Measurements from ENCODE around the gene CAMK1D.

The CAMK1D gene

GRCh38 chr10:12661671-12662070 is 312.3 kb downstream of the CAMK1D start:
- DNase-seq = no peak

GRCh38 chr10:12663863-12664262 is 314.5 kb downstream of the CAMK1D start:
- no peak for DNase-seq

- no peak for DNase-seq
Measured at GRCh38 chr10:12665501-12665900, 316.2 kb downstream of the CAMK1D start.

- no peak for DNase-seq
Measured at GRCh38 chr10:12667052-12667451, 317.7 kb downstream of the CAMK1D start.

GRCh38 chr10:12668634-12669033 is 319.3 kb downstream of the CAMK1D start:
- no peak for DNase-seq

GRCh38 chr10:12670004-12670403 is 320.7 kb downstream of the CAMK1D start:
- no peak for DNase-seq

- no peak for DNase-seq
Measured at GRCh38 chr10:12675186-12675585, 325.8 kb downstream of the CAMK1D start.

- no peak for DNase-seq
Measured at GRCh38 chr10:12679636-12680035, 330.3 kb downstream of the CAMK1D start.

GRCh38 chr10:12681252-12681651 is 331.9 kb downstream of the CAMK1D start:
- DNase-seq = no peak

- no peak for DNase-seq
Measured at GRCh38 chr10:12684784-12685183, 335.4 kb downstream of the CAMK1D start.

- no peak for DNase-seq
Measured at GRCh38 chr10:12685261-12686058, 336.1 kb downstream of the CAMK1D start.

- no peak for DNase-seq
Measured at GRCh38 chr10:12687996-12688395, 338.6 kb downstream of the CAMK1D start.

- no peak for DNase-seq
Measured at GRCh38 chr10:12689893-12690292, 340.5 kb downstream of the CAMK1D start.

- DNase-seq = no peak
Measured at GRCh38 chr10:12690525-12691126, 341.3 kb downstream of the CAMK1D start.

- DNase-seq = no peak
Measured at GRCh38 chr10:12691596-12691995, 342.2 kb downstream of the CAMK1D start.

GRCh38 chr10:12697764-12698163 is 348.4 kb downstream of the CAMK1D start:
- no peak for DNase-seq

- peak; percentile 45 for DNase-seq
Measured at GRCh38 chr10:12699258-12699700, 349.9 kb downstream of the CAMK1D start.

- no peak for DNase-seq
Measured at GRCh38 chr10:12699781-12700556, 350.6 kb downstream of the CAMK1D start.

- DNase-seq = no peak
Measured at GRCh38 chr10:12700557-12700874, 351.2 kb downstream of the CAMK1D start.

- DNase-seq = no peak
Measured at GRCh38 chr10:12701696-12702095, 352.3 kb downstream of the CAMK1D start.

- no peak for DNase-seq
Measured at GRCh38 chr10:12702215-12702770, 352.9 kb downstream of the CAMK1D start.

GRCh38 chr10:12703126-12703525 is 353.8 kb downstream of the CAMK1D start:
- no peak for DNase-seq

GRCh38 chr10:12703813-12704212 is 354.5 kb downstream of the CAMK1D start:
- no peak for DNase-seq

GRCh38 chr10:12704488-12704887 is 355.1 kb downstream of the CAMK1D start:
- no peak for DNase-seq
